Cardiac fibroblast (primary cell): ENCODE data around the gene PLXNA4.
A peak's percentile ranks its signal among the peaks of the same experiment; 100 is the strongest.

Source experiments
- DNase-seq, 2 donors: peaks; one replicate each; pipeline versions ENCODE4 v3.0.0 to v3.0.0-alpha.2; 2010; ENCODE audit warnings: low read depth in 2 of 2
- H3K4me3 ChIP-seq, 2 donors: replicated peaks in 1 of 2; 1 replicate in 1 of 2; 2 replicates in 1 of 2; pipeline ENCODE4 v1.5.1; 2011; ENCODE audit warnings: low read depth in 2 of 2, low read length in 2 of 2, mild to moderate bottlenecking in 2 of 2, moderate library complexity in 1 of 2
- TF ChIP-seq, protein P1 (sequence below): IDR thresholded peaks from one replicate; pipeline ENCODE4 v1.5.1; 2011; ENCODE audit warnings: low read depth, mild to moderate bottlenecking, low read length, inconsistent platforms

The PLXNA4 gene

GRCh38 chr7:132561763-132562162 lies 14.5 kb downstream of the PLXNA4 start:
- TF ChIP-seq, protein P1, sequence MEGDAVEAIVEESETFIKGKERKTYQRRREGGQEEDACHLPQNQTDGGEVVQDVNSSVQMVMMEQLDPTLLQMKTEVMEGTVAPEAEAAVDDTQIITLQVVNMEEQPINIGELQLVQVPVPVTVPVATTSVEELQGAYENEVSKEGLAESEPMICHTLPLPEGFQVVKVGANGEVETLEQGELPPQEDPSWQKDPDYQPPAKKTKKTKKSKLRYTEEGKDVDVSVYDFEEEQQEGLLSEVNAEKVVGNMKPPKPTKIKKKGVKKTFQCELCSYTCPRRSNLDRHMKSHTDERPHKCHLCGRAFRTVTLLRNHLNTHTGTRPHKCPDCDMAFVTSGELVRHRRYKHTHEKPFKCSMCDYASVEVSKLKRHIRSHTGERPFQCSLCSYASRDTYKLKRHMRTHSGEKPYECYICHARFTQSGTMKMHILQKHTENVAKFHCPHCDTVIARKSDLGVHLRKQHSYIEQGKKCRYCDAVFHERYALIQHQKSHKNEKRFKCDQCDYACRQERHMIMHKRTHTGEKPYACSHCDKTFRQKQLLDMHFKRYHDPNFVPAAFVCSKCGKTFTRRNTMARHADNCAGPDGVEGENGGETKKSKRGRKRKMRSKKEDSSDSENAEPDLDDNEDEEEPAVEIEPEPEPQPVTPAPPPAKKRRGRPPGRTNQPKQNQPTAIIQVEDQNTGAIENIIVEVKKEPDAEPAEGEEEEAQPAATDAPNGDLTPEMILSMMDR: no peak
- H3K4me3 ChIP-seq: no peak overlapping the region
- DNase-seq: no peak

DNA sequence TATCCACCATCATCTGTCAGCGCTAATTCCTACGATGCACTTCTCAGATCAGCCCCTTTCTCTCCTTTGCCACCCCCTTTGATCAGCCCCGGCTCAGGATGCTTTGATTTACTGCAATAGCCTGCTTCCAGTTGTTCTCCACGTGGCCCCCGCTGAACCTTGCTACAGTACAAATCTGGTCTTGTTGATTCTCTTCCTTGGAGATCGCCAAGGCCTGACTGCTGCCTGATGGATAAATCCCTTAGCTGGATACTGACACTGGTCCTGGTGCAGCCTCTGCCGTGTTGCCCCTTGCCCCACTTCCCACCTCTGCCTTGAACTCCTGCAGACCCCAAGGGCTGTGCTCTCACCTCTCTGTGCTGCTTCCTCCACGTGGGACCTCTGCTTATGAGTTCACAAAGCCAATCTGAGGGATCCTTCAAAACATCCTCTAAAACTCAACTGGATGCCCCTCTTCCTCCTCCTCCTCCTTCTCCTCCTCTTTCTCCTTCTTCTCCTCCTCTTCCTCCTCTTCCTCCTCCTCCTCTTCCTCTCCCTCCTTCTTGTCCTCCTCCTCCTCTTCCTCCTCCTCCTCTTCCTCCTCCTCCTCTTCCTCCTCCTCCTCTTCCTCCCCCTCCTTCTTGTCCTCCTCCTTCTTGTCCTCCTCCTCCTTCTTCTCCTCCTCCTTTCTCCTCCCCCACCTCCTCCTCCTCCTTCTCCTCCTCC lies 15.3 kb downstream of the PLXNA4 start:
- H3K4me3 ChIP-seq: no peak overlapping the region
- DNase-seq: no peak
- TF ChIP-seq, protein P1: no peak

- no peak overlapping the region for H3K4me3 ChIP-seq
- TF ChIP-seq, protein P1: no peak
- DNase-seq: no peak
Measured at GRCh38 chr7:132560105-132560504, 16.2 kb downstream of the PLXNA4 start.

GRCh38 chr7:132558815-132559214 lies 17.5 kb downstream of the PLXNA4 start:
- TF ChIP-seq, protein P1: no peak
- no peak overlapping the region for H3K4me3 ChIP-seq
- DNase-seq: no peak

- peak; percentile 25 to 56 for DNase-seq
- TF ChIP-seq, protein P1: no peak
- no peak overlapping the region for H3K4me3 ChIP-seq
Measured at GRCh38 chr7:132557489-132558044, 18.7 kb downstream of the PLXNA4 start.

GRCh38 chr7:132554446-132554845 lies 21.8 kb downstream of the PLXNA4 start:
- no peak for DNase-seq
- H3K4me3 ChIP-seq: no peak overlapping the region

More at GRCh38 chr7:132554446-132554845, 21.8 kb downstream of the PLXNA4 start:
- TF ChIP-seq, protein P1: no peak
